Temporal lobe (tissue), 2 donors: Measurements from ENCODE around the gene BAZ2A. TPM values are rescaled to one million over a fixed set of nuclear protein-coding genes. Genes with fewer than 3 reads are reported as not detected.

Experiments
- small RNA-seq: library from RNA; depleted of rRNA; stranded (forward); fragments of <200 nt; gene quantifications from one replicate; pipeline ENCODE3, GENCODE V24; 2014; ENCODE audit warnings: low replicate concordance
- total RNA-seq: library from RNA; depleted of rRNA; stranded (reverse); fragments of >200 nt; gene quantifications from one replicate; pipeline ENCODE4 v1.2.3, GENCODE V29; 2014

Gene BAZ2A
- total RNA-seq, 1 donor from 2014 or later: 16.5 TPM

Small RNA genes within 50 kb of the gene (small RNA-seq; reads per million reads assigned to genes)
- gene RN7SL809P (not detected), gene RNU6-343P (not detected), gene SNORD59A (7,709 reads per million, percentile 100 among the genes with 10 or more reads in this experiment)

Other genes with a start within 250 kb of the BAZ2A start
- gene TIMELESS, start 180.9 kb downstream of the BAZ2A start, total RNA-seq: 4.2 TPM
- not detected for gene MIP, start 175.7 kb downstream of the BAZ2A start, total RNA-seq
- 1.5 TPM for gene SPRYD4, start 161.7 kb downstream of the BAZ2A start, total RNA-seq
- 4.2 TPM for gene GLS2, start 142.2 kb downstream of the BAZ2A start, total RNA-seq
- gene RBMS2, start 108.5 kb downstream of the BAZ2A start, total RNA-seq: 3.9 TPM
- gene ATP5F1B, start 15.7 kb upstream of the BAZ2A start, total RNA-seq: 345 TPM
- 100 TPM for gene PTGES3, start 58.0 kb upstream of the BAZ2A start, total RNA-seq
- 899 TPM for gene NACA, start 95.0 kb upstream of the BAZ2A start, total RNA-seq
- gene PRIM1, start 122.0 kb upstream of the BAZ2A start, total RNA-seq: 24.8 TPM
- gene HSD17B6, start 133.0 kb upstream of the BAZ2A start, total RNA-seq: 1.5 TPM